ENCODE results near the gene JARID2. TPM values are rescaled to one million over a fixed set of nuclear protein-coding genes. Genes with fewer than 3 reads are reported as not detected.

Gene JARID2
- total RNA-seq, 4 donors from 2014 or later = 20.0 to 29.4 (median 23.9) TPM

GRCh38 chr6:15546591-15546990 is 300.7 kb downstream of the JARID2 start:
- no peak for TF ChIP-seq EP300 (IDR thresholded peaks at IDR 0.05)
- TF ChIP-seq CTCF (IDR thresholded peaks at IDR 0.05) = no peak
- TF ChIP-seq POLR2AphosphoS5 (IDR thresholded peaks at IDR 0.05) = no peak
- no peak for TF ChIP-seq POLR2A (IDR thresholded peaks at IDR 0.05)
- no peaks in the 10 kb centered on the region for H3K27me3 ChIP-seq
- no peak overlapping the region for H3K27ac ChIP-seq
- no peaks in the 10 kb centered on the region for H3K9me3 ChIP-seq
- H3K4me1 ChIP-seq = peaks cover 4% of the 10 kb centered on the region
- WGBS = 90% methylated on average over 5 of the region's 5 CpGs
- H3K36me3 ChIP-seq = no peaks in the 10 kb centered on the region
- no peak overlapping the region for H3K4me3 ChIP-seq
- no peak for DNase-seq (ENCODE audit: low spot score in 2 of 2)

- Histone ChIP-seq H3K9me3 (no peaks in the 10 kb centered on the region), H3K27me3 (no peaks in the 10 kb centered on the region), H3K4me3 (no peak overlapping the region), H3K36me3 (no peaks in the 10 kb centered on the region), H3K27ac (no peak overlapping the region), H3K4me1 (peaks cover 4% of the 10 kb centered on the region)
- TF ChIP-seq CTCF (IDR thresholded peaks at IDR 0.05) (no peak), POLR2AphosphoS5 (IDR thresholded peaks at IDR 0.05) (no peak), POLR2A (IDR thresholded peaks at IDR 0.05) (no peak), EP300 (IDR thresholded peaks at IDR 0.05) (no peak)
- no peak for DNase-seq (ENCODE audit: low spot score in 2 of 2)
- WGBS = 91% methylated on average over 5 of the region's 5 CpGs
Observed at GRCh38 chr6:15547400-15547799, 301.5 kb downstream of the JARID2 start.

GRCh38 chr6:15549371-15549770 is 303.5 kb downstream of the JARID2 start:
- H3K36me3 ChIP-seq = no peaks in the 10 kb centered on the region
- WGBS = 84% methylated on average over 14 of the region's 14 CpGs
- no peak for DNase-seq (ENCODE audit: low spot score in 2 of 2)

GRCh38 chr6:15550546-15551123 is 304.8 kb downstream of the JARID2 start:
- 93% methylated on average over 2 of the region's 2 CpGs for WGBS
- no peaks in the 10 kb centered on the region for H3K9me3 ChIP-seq
- no peak overlapping the region for H3K4me3 ChIP-seq
- H3K27me3 ChIP-seq = no peaks in the 10 kb centered on the region
- DNase-seq (ENCODE audit: low spot score in 2 of 2) = no peak
- peaks cover 7% of the 10 kb centered on the region for H3K4me1 ChIP-seq
- no peaks in the 10 kb centered on the region for H3K36me3 ChIP-seq
- no peak overlapping the region for H3K27ac ChIP-seq
- TF ChIP-seq POLR2A (IDR thresholded peaks at IDR 0.05) (no peak), EP300 (IDR thresholded peaks at IDR 0.05) (no peak), POLR2AphosphoS5 (IDR thresholded peaks at IDR 0.05) (no peak), CTCF (IDR thresholded peaks at IDR 0.05) (no peak)

More at GRCh38 chr6:15549371-15549770, 303.5 kb downstream of the JARID2 start:
- Histone ChIP-seq H3K4me3 (no peak overlapping the region), H3K4me1 (peaks cover 7% of the 10 kb centered on the region), H3K9me3 (no peaks in the 10 kb centered on the region), H3K27ac (no peak overlapping the region), H3K27me3 (no peaks in the 10 kb centered on the region)
- TF ChIP-seq POLR2A (IDR thresholded peaks at IDR 0.05) (no peak), CTCF (IDR thresholded peaks at IDR 0.05) (no peak), POLR2AphosphoS5 (IDR thresholded peaks at IDR 0.05) (no peak), EP300 (IDR thresholded peaks at IDR 0.05) (no peak)

GRCh38 chr6:15551262-15551661 is 305.4 kb downstream of the JARID2 start:
- TF ChIP-seq EP300 (IDR thresholded peaks at IDR 0.05) = no peak
- TF ChIP-seq POLR2A (IDR thresholded peaks at IDR 0.05) = no peak
- TF ChIP-seq POLR2AphosphoS5 (IDR thresholded peaks at IDR 0.05) = no peak
- TF ChIP-seq CTCF (IDR thresholded peaks at IDR 0.05) = no peak
- Histone ChIP-seq H3K4me1 (peaks cover 7% of the 10 kb centered on the region), H3K9me3 (no peaks in the 10 kb centered on the region), H3K4me3 (no peak overlapping the region), H3K27me3 (no peaks in the 10 kb centered on the region), H3K36me3 (no peaks in the 10 kb centered on the region), H3K27ac (no peak overlapping the region)
- DNase-seq (ENCODE audit: low spot score in 2 of 2) = no peak
- 86% methylated on average over 7 of the region's 7 CpGs for WGBS

Measured in suprapubic skin (tissue), 4 donors.